MM.1S (cell line): ENCODE measurements around the gene ZBTB7C.

Experiments used
- EZH2 ChIP-seq: fragments of 300-600 bp; sonication (generic); optimal IDR thresholded peaks from 2 replicates; pipeline ENCODE3; 2017; ENCODE audit warnings: low read depth, mild to moderate bottlenecking, antibody characterized with exemption, low read length, mixed read lengths
- EZH2phosphoT487 ChIP-seq: fragments of 300-600 bp; sonication (generic); IDR thresholded peaks from 2 replicates; pipeline ENCODE4 v1.6.1; 2018; ENCODE audit warnings: antibody characterized with exemption, low read length
- TF ChIP-seq, protein P1 (sequence below): fragments of 300-600 bp; sonication (generic); IDR thresholded peaks from 2 replicates; pipeline ENCODE4 v1.5.1; 2016; ENCODE audit warnings: antibody characterized with exemption, low read length, mixed read lengths

DNA sequence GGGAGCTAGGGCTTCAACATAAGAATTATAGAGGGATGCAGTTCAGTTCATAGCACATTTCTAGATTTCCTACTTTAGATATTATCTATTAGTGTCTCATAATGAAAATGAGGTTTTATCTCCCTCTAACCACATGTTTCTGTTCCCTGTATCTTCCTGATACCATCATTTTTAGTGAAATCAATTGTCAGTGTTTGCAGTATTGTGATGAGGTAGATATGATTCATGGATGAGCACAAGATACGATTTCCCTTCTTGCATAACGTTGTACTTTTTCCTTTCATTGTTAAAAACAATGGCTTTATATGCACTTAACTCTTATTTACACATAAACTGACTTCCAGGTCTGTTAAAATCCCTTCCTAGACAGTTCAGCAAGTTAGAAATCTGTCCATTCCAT, 211.4 kb downstream of the ZBTB7C start:
- TF ChIP-seq, protein P1, sequence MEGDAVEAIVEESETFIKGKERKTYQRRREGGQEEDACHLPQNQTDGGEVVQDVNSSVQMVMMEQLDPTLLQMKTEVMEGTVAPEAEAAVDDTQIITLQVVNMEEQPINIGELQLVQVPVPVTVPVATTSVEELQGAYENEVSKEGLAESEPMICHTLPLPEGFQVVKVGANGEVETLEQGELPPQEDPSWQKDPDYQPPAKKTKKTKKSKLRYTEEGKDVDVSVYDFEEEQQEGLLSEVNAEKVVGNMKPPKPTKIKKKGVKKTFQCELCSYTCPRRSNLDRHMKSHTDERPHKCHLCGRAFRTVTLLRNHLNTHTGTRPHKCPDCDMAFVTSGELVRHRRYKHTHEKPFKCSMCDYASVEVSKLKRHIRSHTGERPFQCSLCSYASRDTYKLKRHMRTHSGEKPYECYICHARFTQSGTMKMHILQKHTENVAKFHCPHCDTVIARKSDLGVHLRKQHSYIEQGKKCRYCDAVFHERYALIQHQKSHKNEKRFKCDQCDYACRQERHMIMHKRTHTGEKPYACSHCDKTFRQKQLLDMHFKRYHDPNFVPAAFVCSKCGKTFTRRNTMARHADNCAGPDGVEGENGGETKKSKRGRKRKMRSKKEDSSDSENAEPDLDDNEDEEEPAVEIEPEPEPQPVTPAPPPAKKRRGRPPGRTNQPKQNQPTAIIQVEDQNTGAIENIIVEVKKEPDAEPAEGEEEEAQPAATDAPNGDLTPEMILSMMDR, result no peak
- TF ChIP-seq EZH2 (no peak), EZH2phosphoT487 (no peak)
